Endothelial cell of umbilical vein (primary cell): ENCODE data around the gene INHBC.

Experiments used
- CTCF ChIP-seq, 2 donors: IDR thresholded peaks; 1 replicate in 1 of 2; 2 replicates in 1 of 2; pipeline ENCODE4 v1.5.1; 2011; ENCODE audit warnings: low read length in 2 of 2, mild to moderate bottlenecking in 2 of 2, moderate library complexity in 2 of 2, control low read depth in 1 of 2, inconsistent platforms in 1 of 2, low read depth in 1 of 2; ENCODE audit not compliant: insufficient read depth in 1 of 2; ENCODE audit errors: extremely low read depth in 1 of 2
- EZH2 ChIP-seq: IDR thresholded peaks from 2 replicates; pipeline ENCODE4 v1.6.1; 2012; ENCODE audit warnings: borderline replicate concordance, low read depth, mild to moderate bottlenecking, moderate library complexity, low read length, inconsistent platforms; ENCODE audit not compliant: severe bottlenecking
- FOS ChIP-seq: IDR thresholded peaks from 2 replicates; pipeline ENCODE4 v1.6.1; 2011; ENCODE audit warnings: mild to moderate bottlenecking, low read length, moderate library complexity, borderline replicate concordance; ENCODE audit not compliant: insufficient read depth
- JUN ChIP-seq: IDR thresholded peaks from 2 replicates; pipeline ENCODE4 v1.6.1; 2011; ENCODE audit warnings: borderline replicate concordance, low read depth; ENCODE audit not compliant: insufficient read length, insufficient read depth
- MAX ChIP-seq: IDR thresholded peaks from 2 replicates; pipeline ENCODE4 v1.6.1; 2011; ENCODE audit not compliant: insufficient read depth, insufficient read length
- MYC ChIP-seq: IDR thresholded peaks from one replicate; pipeline ENCODE4 v1.6.1; 2011; ENCODE audit warnings: mild to moderate bottlenecking, low read depth, low read length
- POLR2A ChIP-seq: IDR thresholded peaks from 2 replicates; pipeline ENCODE4 v1.6.1; 2012; ENCODE audit warnings: low read depth, mild to moderate bottlenecking, control low read depth, low read length
- POLR2AphosphoS5 ChIP-seq: IDR thresholded peaks from 2 replicates; pipeline ENCODE4 v1.6.1; 2012; ENCODE audit warnings: low read depth, mild to moderate bottlenecking, control low read depth, low read length, moderate library complexity; ENCODE audit not compliant: insufficient read depth

- no peak for TF ChIP-seq POLR2A
- TF ChIP-seq CTCF (IDR thresholded peaks at IDR 0.05; ENCODE audit: extremely low read depth in 1 of 2, insufficient read depth in 1 of 2, low read depth in 1 of 2, low read length in 2 of 2) = no peak
- no peak for TF ChIP-seq POLR2AphosphoS5
- TF ChIP-seq MAX = no peak
- TF ChIP-seq JUN = no peak
- TF ChIP-seq EZH2 = no peak
- no peak for TF ChIP-seq MYC
- no peak for TF ChIP-seq FOS
Observed at GRCh38 chr12:57473886-57474285, 39.3 kb downstream of the INHBC start.
